Posterior vena cava (tissue), 2 donors: Measurements from ENCODE around the gene FOXN1. TPM values are rescaled to one million over a fixed set of nuclear protein-coding genes. Genes with fewer than 3 reads are reported as not detected.

ENCODE experiments used
- DNase-seq: peaks from one replicate; pipeline ENCODE4 v3.0.0-alpha.2; 2020; ENCODE audit warnings: low spot score
- intact Hi-C, 2 donors: fragments of 100-400 bp; cut with DNase I; formaldehyde crosslinking; loops; one replicate each; pipeline versions ENCODE4 v1.14.1 to v1.14.2; 2022 to 2023
- total RNA-seq, 2 donors: library from RNA; stranded (reverse); fragmentation: NEBNext Ultra II Directional; extraction: Animal tissue kit (Norgen Biotek cat#: 25700); gene quantifications; one replicate each; pipeline ENCODE4 v1.2.1, GENCODE V29; 2021
- donor health status: DM: yes; HTN: yes; CAD: no.
- donor health status: DM: yes; HTN: yes; CAD: no.

The FOXN1 gene
- total RNA-seq, 2 donors from 2014 or later, result not detected

DNA sequence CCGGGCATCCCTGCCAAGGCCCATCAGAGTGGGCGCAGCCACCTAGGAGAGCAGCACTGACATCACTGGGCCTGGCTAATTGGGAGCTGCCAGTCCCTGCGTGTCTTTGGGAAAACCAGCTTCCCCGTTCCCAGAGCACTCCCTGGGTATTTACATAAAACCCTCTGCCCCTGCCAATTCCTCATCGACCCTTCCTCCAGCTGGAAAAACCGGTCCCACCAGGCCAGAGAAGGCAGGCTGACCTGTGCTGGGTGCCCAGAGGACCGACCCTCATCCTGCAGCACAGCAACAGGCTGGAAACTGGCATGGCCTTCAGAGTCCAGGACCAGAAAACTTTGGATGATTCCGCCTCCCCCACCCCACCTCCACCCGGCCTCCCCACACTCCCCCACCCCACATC is 8.2 kb upstream of the FOXN1 start:
- intact Hi-C loops, result loop anchor here (5.0 kb wide), 2 partner anchors 39 to 114 kb away; partner anchors contain the start of gene RSKR (in 1 of the 2)
- DNase-seq, result no peak

DNA sequence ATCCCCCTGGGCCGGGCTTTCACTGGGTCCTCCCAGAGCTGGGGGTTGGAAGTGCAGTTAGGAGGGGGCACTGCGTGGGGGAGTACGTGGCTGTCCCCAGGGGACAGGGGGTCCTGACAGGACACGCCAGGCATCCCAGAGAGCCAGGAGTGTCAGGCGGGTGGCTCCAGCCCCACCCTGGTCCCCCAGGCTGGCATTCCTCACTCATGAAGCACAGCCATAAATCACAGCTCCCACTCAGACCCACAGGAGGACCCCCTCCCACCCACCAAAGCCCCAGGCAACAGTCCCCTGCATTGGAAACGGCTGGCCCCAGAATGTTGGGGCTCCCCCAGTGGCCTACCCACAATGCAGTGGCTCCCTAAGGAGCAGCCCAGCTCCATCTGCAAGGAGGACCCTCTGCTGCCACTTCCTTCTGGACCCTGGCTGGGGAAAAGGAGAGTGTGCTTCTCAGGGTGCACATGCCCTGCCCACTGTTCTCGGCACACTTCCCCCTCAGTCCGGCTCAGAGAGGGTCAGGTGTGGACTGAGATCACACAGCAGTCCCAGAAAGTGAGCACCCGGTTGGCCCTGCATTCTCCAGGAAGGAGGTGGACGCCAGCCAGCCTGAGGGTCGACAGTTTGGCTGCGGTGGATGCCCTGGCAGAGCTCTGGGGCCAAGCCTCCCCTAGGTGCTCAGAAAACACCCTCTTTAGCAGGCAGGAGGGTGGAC is 7.3 kb upstream of the FOXN1 start:
- intact Hi-C loops, result loop anchor here (5.0 kb wide), 2 partner anchors 38 to 113 kb away; partner anchors contain the start of gene RSKR (in 1 of the 2)
- no peak for DNase-seq

DNA sequence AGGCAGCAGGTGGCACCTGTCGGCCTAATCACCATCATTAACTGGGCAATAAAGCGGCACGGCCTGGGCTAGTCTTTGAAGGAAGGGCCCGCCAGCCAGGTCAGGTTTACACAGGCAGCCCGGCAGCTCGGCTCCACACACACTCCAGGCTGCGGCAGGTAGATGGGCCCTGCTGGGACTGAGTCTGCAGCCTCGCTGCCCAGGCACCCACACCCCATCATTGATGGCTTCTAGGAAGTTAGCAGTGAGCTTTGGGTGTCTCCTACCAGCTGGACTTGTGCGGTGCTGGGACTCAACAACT is 6.8 kb upstream of the FOXN1 start:
- no peak for DNase-seq
- intact Hi-C loops, result loop anchor here (5.0 kb wide), 2 partner anchors 38 to 113 kb away; partner anchors contain the start of gene RSKR (in 1 of the 2)

DNA sequence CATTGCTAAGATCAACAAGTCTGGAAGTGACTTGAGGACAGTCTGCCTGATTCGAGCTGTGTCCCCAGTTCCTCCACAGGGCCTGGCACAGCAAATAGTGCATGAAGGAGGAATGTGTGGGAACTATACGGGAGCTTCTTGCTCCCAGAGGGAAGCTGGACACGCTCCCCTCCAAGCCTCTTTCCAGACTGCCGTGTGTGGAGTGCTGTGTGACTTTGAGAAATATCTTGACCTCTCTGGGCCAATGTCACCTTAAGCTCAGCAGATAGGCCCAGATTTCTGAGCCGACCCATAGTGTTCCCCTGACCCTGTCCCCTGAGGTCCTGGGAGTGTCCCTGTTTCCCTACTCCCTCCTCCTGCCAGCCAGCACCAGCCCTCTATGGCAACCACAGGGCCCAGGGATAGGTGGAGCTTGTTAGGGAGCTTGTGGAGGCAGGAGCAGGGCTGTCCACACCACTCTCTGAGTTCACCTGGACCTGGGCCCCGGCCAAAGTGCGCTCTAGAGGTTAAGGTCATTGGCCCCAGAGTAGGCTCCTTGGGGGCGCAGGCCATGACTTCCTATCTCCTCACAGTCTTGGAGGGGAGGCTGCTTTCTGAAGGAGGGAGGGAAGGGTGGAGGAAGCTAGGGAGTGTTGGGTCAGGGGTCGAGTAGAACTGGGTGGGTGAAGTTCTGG is 6.3 kb upstream of the FOXN1 start:
- no peak for DNase-seq
- intact Hi-C loops, result loop anchor here (5.0 kb wide), 2 partner anchors 37 to 112 kb away; partner anchors contain the start of gene RSKR (in 1 of the 2)

DNA sequence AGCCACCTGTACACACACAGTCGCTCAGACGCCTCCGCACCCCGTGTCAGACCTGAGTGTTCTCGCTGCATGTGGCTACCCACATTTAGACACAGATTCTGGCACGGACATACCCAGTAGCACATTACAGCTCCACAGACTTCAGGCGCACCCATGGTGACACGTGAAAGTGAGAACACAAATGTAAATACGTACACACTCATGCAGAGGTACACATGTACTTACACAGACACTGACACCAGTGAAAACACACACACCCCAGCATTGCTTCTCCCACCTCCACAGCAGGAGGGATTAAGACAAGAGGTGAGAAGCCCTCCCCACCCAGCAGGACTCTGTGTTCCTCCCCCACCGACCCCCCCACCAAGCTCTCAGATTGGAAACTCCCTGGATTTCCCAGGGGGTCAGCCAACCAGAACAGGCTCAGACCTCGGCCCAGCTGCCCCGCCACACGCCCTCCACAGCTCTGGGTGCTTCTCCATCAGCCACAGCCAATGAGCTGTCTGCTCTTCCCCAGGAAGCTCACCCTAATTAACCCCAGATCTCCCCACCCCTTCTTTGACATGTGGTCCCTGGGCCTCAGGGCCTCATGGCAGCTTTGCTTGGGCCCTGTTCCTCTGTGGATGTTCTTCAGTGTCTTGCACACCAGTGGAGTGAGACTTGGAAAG is 5.3 kb upstream of the FOXN1 start:
- DNase-seq, result no peak
- intact Hi-C loops, result no loop called here

DNA sequence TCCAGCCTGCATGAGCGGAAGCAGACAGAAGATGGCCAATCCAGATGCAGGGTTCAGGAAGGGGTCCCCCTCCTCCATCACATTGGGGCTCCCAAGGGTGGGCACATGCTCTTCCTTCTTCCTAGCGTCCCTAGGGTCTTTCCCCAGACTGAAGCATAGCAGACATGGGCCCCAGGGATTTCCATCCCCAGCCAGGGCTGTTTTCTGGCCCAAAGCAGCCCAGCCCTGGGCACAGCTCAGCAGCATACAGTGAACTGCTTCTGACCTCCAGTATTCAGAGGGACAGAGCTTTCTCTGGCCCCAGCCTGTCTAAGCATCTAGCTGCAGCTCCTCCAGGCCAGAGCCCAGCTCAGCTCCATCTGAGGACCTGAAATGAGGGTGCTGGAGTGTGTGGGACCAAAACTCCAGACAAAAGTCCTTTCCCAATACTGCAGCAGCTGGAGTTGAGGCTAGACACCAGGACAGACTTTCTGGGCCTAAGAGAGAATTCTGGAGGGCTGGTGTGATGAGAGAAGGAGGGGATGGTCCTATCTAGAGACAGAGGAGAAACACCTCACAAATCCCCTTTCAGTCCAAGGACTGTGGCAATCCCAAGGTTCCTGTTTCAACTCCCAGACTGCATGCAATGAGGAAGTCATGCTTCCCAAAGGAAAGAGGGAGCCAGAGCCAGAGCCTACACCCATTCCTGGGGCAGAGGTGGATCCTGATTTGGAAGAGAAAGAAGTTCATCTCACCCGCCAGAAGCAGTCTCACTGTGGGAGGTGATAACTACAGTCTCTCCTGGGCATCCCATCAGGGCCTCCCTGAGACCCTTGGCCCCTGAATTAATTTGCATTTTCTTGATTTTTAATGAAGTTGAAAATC is 4.5 kb upstream of the FOXN1 start:
- intact Hi-C loops, result no loop called here
- DNase-seq, result no peak

DNA sequence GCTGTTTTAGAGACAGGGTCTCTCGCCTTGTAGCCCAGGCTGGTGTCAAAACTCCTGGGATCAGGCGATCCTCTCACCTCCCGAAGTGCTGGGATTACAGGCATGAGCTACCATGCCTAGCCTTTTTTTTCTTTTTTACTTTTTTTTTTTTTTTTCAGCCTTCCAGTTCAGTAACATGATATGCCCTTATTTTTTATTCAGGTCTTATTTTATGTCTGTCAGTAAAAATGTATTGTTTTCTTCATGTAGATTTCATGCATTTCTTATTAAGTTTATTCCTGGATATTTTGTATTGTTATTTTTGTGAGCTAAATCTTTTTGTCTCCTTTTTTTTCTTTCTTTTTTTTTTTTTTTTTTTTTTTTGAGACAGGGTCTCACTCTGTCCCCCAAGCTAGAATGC is 2.7 kb upstream of the FOXN1 start:
- intact Hi-C loops, result no loop called here

DNA sequence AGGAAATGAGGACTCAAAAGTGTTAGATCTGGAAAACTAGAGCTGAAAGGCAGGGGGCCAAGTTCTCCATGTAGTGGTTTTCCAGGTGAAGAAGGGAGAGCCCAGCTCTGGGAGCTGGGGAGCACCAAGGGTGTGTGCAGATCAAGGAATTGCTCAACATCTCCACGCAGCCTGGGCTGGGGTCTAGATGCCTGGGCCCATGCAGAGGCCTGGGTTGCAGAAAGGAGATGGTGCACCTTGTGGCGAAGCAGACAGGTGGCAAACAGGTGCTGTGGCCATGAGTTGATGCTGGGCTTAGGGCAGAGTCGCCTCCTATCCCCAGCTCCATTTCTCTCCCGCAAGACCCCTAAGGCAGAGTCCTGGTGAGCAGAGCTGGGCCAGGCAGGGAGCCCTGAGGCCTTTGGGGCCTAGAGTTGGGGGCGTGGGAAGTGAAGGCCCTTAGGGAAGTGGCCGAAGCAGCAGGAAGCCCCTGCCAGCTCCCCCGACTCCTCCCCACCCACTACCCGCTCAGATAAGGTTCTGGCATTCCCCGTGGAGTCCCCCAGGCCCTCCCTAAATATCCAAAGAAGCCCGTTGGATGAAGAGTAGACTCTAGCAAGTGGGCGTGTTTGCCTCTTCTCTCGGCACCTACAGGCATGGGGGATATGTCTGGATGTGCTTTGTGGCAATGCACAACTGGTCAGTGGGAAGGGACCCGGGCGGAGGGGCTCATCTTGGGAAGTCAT is 777 bp downstream of the FOXN1 start:
- DNase-seq, result no peak
- intact Hi-C loops, result no loop called here

More for the DNA sequence above, 2.7 kb upstream of the FOXN1 start:
- DNase-seq, result no peak

DNA sequence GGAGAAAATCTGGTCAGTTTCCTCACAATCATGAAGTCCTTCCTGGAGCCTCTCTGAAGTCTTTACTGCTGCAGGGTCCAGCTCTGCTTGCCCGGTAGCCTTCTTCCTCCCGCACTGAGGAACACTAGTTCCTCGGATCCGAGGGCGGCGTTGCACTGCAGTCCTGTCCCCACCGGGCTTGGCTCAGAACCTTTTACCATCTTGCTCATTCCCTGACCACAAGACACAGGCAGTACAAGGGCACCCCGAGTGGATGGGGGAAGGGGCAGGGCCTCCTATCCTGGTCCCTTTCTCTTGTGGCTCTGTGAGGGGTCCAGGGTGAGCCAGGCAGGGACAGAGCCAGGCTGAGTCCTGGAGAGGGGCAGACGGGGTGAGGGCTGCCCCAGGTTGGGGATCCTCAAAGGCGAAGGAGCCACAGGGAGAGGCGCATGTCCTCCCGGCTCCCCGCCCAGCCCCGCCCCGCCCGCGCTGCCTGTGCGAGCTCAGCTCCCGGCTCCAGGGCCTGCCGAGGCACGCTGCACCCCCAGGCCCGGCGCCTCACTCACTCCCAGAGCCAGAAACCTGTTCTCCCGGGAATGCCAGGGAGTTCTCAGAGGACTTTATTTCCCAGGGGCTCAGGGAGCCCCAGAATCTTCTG is 1.5 kb downstream of the FOXN1 start:
- intact Hi-C loops, result no loop called here

DNA sequence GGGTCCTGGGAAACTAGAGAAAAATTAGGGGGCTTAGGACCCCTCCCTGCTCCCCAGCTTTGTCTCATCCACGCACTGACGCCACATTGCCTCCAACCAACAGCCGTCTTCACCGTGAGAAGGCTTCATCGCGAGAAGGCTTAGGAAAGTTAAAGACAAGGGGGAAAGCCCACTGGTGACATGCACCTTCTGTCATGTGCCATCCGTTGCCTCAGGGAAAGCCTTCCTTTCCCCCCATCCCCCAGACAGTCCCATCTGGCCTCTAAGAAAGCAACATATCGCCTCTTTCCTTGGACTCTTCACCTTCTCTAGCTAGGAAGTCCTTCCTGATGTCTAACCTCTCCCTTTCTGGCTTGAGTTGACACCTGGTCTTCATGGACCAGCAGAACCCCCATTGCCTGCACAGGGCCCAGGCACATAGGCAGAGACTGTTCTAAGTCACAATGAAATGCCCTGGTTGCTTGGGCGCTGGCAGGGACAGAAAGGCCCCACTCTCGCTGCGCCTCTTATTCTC is 2.1 kb downstream of the FOXN1 start:
- intact Hi-C loops, result no loop called here

More for the DNA sequence above, 1.5 kb downstream of the FOXN1 start:
- no peak for DNase-seq

DNA sequence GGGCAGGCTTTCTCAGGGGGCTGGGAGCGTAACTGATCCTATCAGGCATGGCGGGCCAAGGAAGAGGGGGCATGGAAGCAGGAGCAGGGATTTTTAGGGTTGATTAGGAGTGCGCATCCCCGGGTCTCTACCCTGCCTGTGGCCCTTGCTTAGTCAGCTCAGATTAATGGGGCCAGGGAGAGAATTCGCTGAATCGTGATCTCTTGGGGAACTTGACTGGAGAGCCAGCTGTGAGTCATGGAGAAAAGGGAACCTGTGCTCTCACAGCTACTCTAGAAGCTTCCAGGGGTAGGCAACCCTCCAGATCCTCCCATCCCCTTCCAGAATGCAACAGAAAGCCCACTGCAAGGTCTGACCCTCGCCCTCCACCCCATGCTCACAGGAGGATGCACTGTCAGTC is 3.6 kb downstream of the FOXN1 start:
- intact Hi-C loops, result loop anchor here in 1 of 2 donors (10.0 kb wide), 1 partner anchor 65 kb away; no protein-coding TSS in a partner anchor
- DNase-seq, result no peak

More for the DNA sequence above, 2.1 kb downstream of the FOXN1 start:
- no peak for DNase-seq

DNA sequence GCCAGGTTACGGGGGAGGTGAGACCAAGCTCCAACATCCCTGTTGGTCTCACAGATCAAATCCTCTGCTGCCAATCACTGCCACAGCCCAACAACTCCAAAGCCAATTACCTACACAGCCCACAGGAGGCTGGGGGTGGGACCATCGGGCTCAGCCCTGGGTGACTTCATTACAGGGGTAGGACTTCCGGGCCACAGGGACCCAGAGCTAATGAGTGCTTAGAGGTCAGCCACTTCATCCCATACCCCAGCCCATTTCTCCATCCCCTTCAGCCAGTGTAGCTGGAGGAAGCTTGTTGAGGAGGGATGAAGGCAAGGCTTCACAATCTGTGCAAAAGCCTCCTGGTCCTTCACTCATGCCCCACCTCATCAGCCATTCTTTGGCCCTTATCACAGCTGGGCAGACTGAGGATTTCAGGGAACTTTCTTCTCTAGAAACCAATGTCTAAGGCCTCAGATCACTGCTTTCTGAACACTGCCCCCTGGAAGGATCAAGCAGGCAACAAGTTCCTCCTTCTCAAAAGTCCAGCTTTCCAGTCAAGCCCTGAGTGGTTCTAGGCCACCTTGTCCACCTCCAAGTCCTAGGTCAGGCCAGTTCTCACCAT is 5.8 kb downstream of the FOXN1 start:
- DNase-seq, result peak; percentile 67
- intact Hi-C loops, result loop anchor here in 1 of 2 donors (10.0 kb wide), 1 partner anchor 67 kb away; no protein-coding TSS in a partner anchor

DNA sequence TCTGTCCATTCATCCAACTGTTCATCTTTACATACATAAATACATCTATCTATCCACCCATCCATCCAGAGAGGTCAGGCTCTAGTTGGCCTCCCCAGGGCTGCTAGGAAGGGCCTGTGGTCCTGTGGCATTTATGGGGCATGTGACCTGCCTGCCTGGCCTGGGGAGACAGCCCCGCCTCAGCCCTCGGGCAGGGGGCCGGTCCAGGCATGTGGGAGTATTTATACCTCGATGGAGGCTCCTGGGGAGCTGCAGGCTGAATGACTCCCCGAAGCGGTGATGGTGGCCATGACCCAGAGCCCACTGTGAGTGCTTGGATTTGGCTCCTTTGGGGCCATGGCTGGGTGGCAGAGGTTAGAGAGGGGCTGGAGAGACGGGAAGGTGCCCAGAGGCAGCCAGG is 7.3 kb downstream of the FOXN1 start:
- peak; percentile 65 for DNase-seq
- intact Hi-C loops, result loop anchor here in 1 of 2 donors (10.0 kb wide), 1 partner anchor 69 kb away; no protein-coding TSS in a partner anchor

DNA sequence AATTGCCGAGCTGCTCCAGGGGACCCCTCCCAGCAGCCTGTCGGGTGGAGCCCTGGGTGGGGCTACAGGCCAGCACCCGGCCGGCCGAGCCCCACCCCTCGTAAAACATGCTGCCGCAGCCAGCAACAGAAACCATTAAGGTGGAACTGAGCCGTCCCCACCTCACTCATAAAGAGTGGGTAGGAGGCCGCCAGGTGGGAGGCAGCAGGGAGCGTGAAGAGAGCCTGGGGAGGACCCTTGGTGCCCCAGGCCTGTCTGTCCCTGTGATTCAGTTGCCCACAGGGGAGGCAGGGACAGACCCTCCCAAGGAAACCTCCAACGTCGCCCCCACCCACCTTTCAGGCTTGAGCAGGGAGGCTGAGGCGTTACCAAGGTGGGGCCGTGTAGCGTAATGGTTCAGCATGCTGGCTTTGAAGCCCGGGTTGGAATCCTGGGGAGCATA is 8.4 kb downstream of the FOXN1 start:
- intact Hi-C loops, result loop anchor here in 1 of 2 donors (10.0 kb wide), 1 partner anchor 70 kb away; no protein-coding TSS in a partner anchor
- DNase-seq, result peak; percentile 57

DNA sequence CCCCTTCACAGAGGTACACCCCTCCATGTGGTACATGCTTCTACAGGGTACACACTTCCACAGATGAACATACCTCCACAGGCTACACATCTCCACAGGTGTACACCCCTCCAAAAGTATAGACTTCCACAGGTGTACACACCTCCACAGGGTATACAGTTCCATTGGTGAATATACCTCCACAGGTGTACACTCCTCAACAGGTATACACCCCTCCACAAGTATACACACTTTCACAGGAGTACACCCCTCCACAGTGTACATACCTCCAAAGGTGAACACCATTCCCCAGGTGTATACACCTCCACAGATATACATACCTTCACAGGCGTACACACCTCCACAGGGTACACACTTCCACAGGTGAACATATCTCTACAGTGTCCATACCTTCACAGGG is 9.4 kb downstream of the FOXN1 start:
- intact Hi-C loops, result loop anchor here in 1 of 2 donors (10.0 kb wide), 1 partner anchor 71 kb away; no protein-coding TSS in a partner anchor
- no peak for DNase-seq

DNA sequence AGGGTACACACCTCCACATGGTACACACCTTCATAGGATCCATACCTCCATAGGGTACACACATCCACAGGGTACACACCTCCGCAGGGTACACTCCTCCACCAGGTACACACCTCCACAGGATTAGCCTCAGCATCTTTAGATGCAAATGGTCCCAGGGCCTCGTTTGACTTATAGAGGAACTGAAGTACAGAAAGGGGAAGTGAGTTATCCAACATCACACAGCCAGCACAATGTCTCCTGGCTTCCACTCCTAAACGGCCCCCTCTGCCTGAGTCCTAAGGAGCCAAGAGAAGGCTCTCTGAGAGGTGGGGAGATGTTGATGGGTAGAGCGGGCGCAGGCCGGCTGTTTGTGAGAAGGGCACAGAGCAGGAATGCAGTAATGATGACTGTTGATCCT is 12.0 kb downstream of the FOXN1 start:
- no peak for DNase-seq
- intact Hi-C loops, result loop anchor here in 1 of 2 donors (10.0 kb wide), 1 partner anchor 73 kb away; no protein-coding TSS in a partner anchor

DNA sequence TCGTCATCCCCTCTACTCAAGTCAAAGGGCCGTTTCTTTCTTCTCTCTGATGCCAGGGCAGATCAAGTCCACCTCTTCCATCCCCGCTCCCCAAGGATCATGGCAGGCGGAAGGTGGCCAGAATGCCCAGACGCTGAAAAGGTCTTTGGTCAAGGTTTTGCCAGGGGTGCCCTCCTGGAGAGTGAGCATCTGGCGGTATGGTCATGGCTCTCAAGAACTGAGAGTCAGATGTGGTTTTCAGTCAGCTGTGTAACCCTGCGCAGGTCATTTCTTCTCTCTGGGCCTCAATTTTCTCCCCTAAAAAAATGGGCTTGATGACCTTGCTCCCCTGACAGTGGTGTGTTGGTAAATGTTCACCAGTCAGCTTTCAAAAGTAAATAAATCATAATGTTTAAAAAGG is 12.4 kb downstream of the FOXN1 start:
- intact Hi-C loops, result loop anchor here in 1 of 2 donors (10.0 kb wide), 1 partner anchor 74 kb away; no protein-coding TSS in a partner anchor
- DNase-seq, result no peak
